GM21529 (cell line): ENCODE measurements around the gene COPZ2.
"Not testable (repeated sequence)": the region's sequence is repeated elsewhere in the genome, so short reads cannot be mapped to it uniquely, and the experiment has no call there.

Experiments used
- ATAC-seq: cut with Tn5 transposase; IDR thresholded peaks from one replicate; pipeline ENCODE4 v1.9.1; 2021; ENCODE audit not compliant: unreplicated experiment

The COPZ2 gene

GRCh38 chr17:48010193-48010592 lies 27.4 kb downstream of the COPZ2 start:
- no peak for ATAC-seq

GRCh38 chr17:48006936-48007709 lies 30.5 kb downstream of the COPZ2 start:
- no peak for ATAC-seq

- ATAC-seq: no peak
Measured at GRCh38 chr17:48004983-48005382, 32.6 kb downstream of the COPZ2 start.

GRCh38 chr17:48003417-48004151 lies 34.0 kb downstream of the COPZ2 start:
- no peak for ATAC-seq

- ATAC-seq: no peak
Measured at GRCh38 chr17:48002916-48003416, 34.6 kb downstream of the COPZ2 start.

GRCh38 chr17:48002266-48002915 lies 35.2 kb downstream of the COPZ2 start:
- ATAC-seq: no peak

- ATAC-seq: not testable (repeated sequence)
Measured at GRCh38 chr17:48001657-48002056, 35.9 kb downstream of the COPZ2 start.

- no peak for ATAC-seq
Measured at GRCh38 chr17:48001197-48001596, 36.4 kb downstream of the COPZ2 start.

- no peak for ATAC-seq
Measured at GRCh38 chr17:47999582-47999981, 38.0 kb downstream of the COPZ2 start.

- no peak for ATAC-seq
Measured at GRCh38 chr17:47998044-47998443, 39.6 kb downstream of the COPZ2 start.

- no peak for ATAC-seq
Measured at GRCh38 chr17:47997586-47997985, 40.0 kb downstream of the COPZ2 start.

- ATAC-seq: no peak
Measured at GRCh38 chr17:47996201-47996600, 41.4 kb downstream of the COPZ2 start.

GRCh38 chr17:47995241-47995935 lies 42.2 kb downstream of the COPZ2 start:
- ATAC-seq: no peak

GRCh38 chr17:47994724-47995123 lies 42.9 kb downstream of the COPZ2 start:
- no peak for ATAC-seq

- ATAC-seq: no peak
Measured at GRCh38 chr17:47993964-47994363, 43.6 kb downstream of the COPZ2 start.

GRCh38 chr17:47993031-47993564 lies 44.5 kb downstream of the COPZ2 start:
- no peak for ATAC-seq

GRCh38 chr17:47992216-47992615 lies 45.4 kb downstream of the COPZ2 start:
- no peak for ATAC-seq

GRCh38 chr17:47990962-47991731 lies 46.5 kb downstream of the COPZ2 start:
- no peak for ATAC-seq

- ATAC-seq: no peak
Measured at GRCh38 chr17:47989700-47990099, 47.9 kb downstream of the COPZ2 start.

GRCh38 chr17:47989159-47989558 lies 48.4 kb downstream of the COPZ2 start:
- ATAC-seq: no peak
